Stimulated activated CD8-positive, alpha-beta memory T cell treated with anti-CD3 and anti-CD28 coated beads, Interleukin-15, amount 100 ng/mL, for 48 hours (primary cell): ENCODE measurements around the gene FIG4.
"Not testable (repeated sequence)": the region's sequence is repeated elsewhere in the genome, so short reads cannot be mapped to it uniquely, and the experiment has no call there.

Source experiments
- DNase-seq, 2 donors: peaks; one replicate each; pipeline ENCODE4 v3.0.0-alpha.2; 2020; ENCODE audit warnings: low read depth in 2 of 2

Gene FIG4

GRCh38 chr6:109853426-109853825 lies 162.3 kb downstream of the FIG4 start:
- DNase-seq: no peak

GRCh38 chr6:109853951-109854350 lies 162.9 kb downstream of the FIG4 start:
- DNase-seq: no peak

GRCh38 chr6:109854541-109855308 lies 163.6 kb downstream of the FIG4 start:
- no peak for DNase-seq

- DNase-seq: not testable (repeated sequence)
Observed at GRCh38 chr6:109855476-109856040, 164.5 kb downstream of the FIG4 start.

GRCh38 chr6:109861946-109862345 lies 170.8 kb downstream of the FIG4 start:
- no peak for DNase-seq

- DNase-seq: no peak
Observed at GRCh38 chr6:109864050-109864449, 173.0 kb downstream of the FIG4 start.

- DNase-seq: no peak
Observed at GRCh38 chr6:109865968-109866367, 174.9 kb downstream of the FIG4 start.

- no peak for DNase-seq
Observed at GRCh38 chr6:109867009-109867969, 176.2 kb downstream of the FIG4 start.

- DNase-seq: no peak
Observed at GRCh38 chr6:109867970-109868358, 176.9 kb downstream of the FIG4 start.

- DNase-seq: not testable (repeated sequence)
Observed at GRCh38 chr6:109869398-109870088, 178.4 kb downstream of the FIG4 start.

- no peak for DNase-seq
Observed at GRCh38 chr6:109870089-109870410, 179.0 kb downstream of the FIG4 start.

- DNase-seq: no peak
Observed at GRCh38 chr6:109872549-109872948, 181.5 kb downstream of the FIG4 start.

GRCh38 chr6:109872968-109873545 lies 182.0 kb downstream of the FIG4 start:
- DNase-seq: no peak

GRCh38 chr6:109874086-109874485 lies 183.0 kb downstream of the FIG4 start:
- no peak for DNase-seq

- no peak for DNase-seq
Observed at GRCh38 chr6:109874621-109875020, 183.5 kb downstream of the FIG4 start.
